ENCODE results near the gene SPDYE4. TPM values are rescaled to one million over a fixed set of nuclear protein-coding genes. Genes with fewer than 3 reads are reported as not detected.

The SPDYE4 gene
- polyA plus RNA-seq, 1 experiment, result not detected

DNA sequence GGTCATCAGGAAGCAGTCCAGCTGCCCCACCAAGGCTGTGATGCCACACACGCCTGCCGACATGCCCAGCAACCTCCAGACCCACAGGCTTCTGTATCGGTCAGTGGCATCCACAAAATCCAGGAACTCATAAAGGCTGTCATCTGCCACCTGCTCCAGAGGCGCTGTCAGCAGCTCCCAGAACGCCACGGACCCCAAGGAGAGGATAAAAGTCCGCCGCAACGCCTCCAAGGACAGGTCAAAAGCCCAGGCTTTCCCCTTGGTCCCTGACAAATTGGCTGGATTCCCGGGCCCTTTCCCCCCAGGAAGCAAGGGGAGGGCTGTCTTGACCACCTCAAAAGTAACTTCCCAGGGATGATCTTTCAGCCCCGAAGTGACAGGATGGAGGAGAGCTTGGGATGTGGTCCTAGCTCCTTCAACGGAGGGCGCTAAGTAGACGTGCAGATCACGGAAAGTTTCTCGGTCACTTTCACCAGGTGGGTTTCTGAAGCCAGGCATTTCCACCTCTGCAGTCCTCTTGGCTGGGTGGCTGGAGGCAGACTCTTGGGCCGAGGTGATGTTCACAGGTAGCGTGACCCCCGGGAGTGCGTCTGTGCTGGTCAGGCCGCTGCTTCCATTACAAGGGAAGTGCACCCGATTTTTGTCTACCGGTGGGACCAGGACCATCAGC, 40.0 kb upstream of the SPDYE4 start:
- TF ChIP-seq, protein P1, sequence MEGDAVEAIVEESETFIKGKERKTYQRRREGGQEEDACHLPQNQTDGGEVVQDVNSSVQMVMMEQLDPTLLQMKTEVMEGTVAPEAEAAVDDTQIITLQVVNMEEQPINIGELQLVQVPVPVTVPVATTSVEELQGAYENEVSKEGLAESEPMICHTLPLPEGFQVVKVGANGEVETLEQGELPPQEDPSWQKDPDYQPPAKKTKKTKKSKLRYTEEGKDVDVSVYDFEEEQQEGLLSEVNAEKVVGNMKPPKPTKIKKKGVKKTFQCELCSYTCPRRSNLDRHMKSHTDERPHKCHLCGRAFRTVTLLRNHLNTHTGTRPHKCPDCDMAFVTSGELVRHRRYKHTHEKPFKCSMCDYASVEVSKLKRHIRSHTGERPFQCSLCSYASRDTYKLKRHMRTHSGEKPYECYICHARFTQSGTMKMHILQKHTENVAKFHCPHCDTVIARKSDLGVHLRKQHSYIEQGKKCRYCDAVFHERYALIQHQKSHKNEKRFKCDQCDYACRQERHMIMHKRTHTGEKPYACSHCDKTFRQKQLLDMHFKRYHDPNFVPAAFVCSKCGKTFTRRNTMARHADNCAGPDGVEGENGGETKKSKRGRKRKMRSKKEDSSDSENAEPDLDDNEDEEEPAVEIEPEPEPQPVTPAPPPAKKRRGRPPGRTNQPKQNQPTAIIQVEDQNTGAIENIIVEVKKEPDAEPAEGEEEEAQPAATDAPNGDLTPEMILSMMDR (IDR thresholded peaks at IDR 0.05; ENCODE audit: low read depth, low read length), result no peak
- Histone ChIP-seq H3K27me3 (ENCODE audit: control insufficient read depth, insufficient read depth, low read length) (peaks cover 21% of the 10 kb centered on the region), H3K9me3 (ENCODE audit: control insufficient read depth, insufficient read depth, low read length) (no peaks in the 10 kb centered on the region), H3K27ac (ENCODE audit: low read depth, low read length) (no peak overlapping the region), H3K4me3 (ENCODE audit: low read depth, low read length) (no peak overlapping the region)
- ChIA-PET CTCF (no interaction called here), POLR2A (no interaction called here)
- DNase-seq (ENCODE audit: low read depth, low spot score), result no peak

DNA sequence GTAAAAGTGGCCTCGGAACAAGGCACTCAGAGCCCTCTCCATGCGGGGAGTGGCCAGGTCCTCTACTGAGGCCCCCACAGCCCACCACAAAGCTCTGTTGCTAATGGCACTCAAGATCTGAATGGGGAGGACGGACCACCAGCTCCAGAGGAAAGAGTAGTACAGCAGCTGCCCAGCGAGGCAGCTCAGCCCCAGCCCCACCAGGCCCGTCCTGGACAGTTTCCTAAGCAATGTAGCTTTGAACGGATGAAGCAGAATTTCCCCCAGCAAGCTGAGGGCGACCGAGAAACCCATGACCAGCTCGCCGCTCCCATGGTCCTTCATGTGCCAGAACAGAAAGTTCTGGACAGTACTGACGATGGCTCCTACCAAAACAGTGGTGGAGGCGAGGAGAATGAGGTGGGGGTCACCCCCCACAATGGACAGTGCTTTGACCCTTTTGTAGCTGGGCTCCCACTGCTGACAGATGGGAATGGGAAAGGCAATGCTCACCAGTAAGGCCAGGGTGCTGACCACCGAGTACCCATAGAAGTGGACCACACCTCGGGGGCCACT, 39.4 kb upstream of the SPDYE4 start:
- peaks cover 21% of the 10 kb centered on the region for H3K27me3 ChIP-seq (ENCODE audit: control insufficient read depth, insufficient read depth, low read length)
- H3K27ac ChIP-seq (ENCODE audit: low read depth, low read length), result no peak overlapping the region
- H3K9me3 ChIP-seq (ENCODE audit: control insufficient read depth, insufficient read depth, low read length), result peaks cover 3% of the 10 kb centered on the region
- H3K4me3 ChIP-seq (ENCODE audit: low read depth, low read length), result no peak overlapping the region
- ChIA-PET POLR2A (no interaction called here), CTCF (no interaction called here)
- TF ChIP-seq, protein P1 (IDR thresholded peaks at IDR 0.05; ENCODE audit: low read depth, low read length), result no peak
- DNase-seq (ENCODE audit: low read depth, low spot score), result no peak

DNA sequence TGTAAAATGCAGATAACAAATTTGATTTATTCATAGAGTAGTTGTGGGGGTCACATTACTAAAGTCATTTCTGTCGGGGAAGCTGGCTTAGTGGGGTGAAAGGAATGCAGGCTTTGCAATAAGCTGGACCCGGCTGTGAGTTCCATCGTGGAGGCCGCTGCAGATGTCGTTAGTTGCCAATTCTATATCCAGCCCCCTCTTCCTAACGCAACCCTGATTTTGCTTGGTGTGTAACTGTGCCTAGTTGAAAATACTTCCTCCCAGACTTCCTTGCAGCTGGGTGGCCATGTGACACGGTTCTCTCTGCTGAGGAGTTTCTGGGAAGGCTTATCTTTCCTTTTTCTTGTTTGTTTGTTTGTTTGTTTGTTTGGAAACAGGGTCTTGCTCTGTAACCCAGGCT, 36.3 kb upstream of the SPDYE4 start:
- DNase-seq (ENCODE audit: low read depth, low spot score), result no peak
- POLR2A ChIA-PET, result no interaction called here

GRCh38 chr17:8793649-8794048, 35.3 kb upstream of the SPDYE4 start:
- Histone ChIP-seq H3K27me3 (ENCODE audit: control insufficient read depth, insufficient read depth, low read length) (peaks cover 17% of the 10 kb centered on the region), H3K9me3 (ENCODE audit: control insufficient read depth, insufficient read depth, low read length) (peaks cover 8% of the 10 kb centered on the region), H3K4me3 (ENCODE audit: low read depth, low read length) (no peak overlapping the region), H3K27ac (ENCODE audit: low read depth, low read length) (no peak overlapping the region)
- TF ChIP-seq, protein P1 (IDR thresholded peaks at IDR 0.05; ENCODE audit: low read depth, low read length), result no peak
- ChIA-PET POLR2A (no interaction called here), CTCF (no interaction called here)
- no peak for DNase-seq (ENCODE audit: low read depth, low spot score)

More for the DNA sequence above, 36.3 kb upstream of the SPDYE4 start:
- CTCF ChIA-PET, result interaction anchor here (0.9 to 1.1 kb wide), 2 partner anchors 9 to 411 kb away, joined by 3 to 5 read pairs; no protein-coding TSS in a partner anchor
- Histone ChIP-seq H3K4me3 (ENCODE audit: low read depth, low read length) (no peak overlapping the region), H3K27me3 (ENCODE audit: control insufficient read depth, insufficient read depth, low read length) (peaks cover 23% of the 10 kb centered on the region), H3K9me3 (ENCODE audit: control insufficient read depth, insufficient read depth, low read length) (peaks cover 8% of the 10 kb centered on the region), H3K27ac (ENCODE audit: low read depth, low read length) (no peak overlapping the region)
- TF ChIP-seq, protein P1 (IDR thresholded peaks at IDR 0.05; ENCODE audit: low read depth, low read length), result no peak

- peaks cover 11% of the 10 kb centered on the region for H3K27me3 ChIP-seq (ENCODE audit: control insufficient read depth, insufficient read depth, low read length)
- no peak for DNase-seq (ENCODE audit: low read depth, low spot score)
- CTCF ChIA-PET, result no interaction called here
- no peak overlapping the region for H3K4me3 ChIP-seq (ENCODE audit: low read depth, low read length)
- TF ChIP-seq, protein P1 (IDR thresholded peaks at IDR 0.05; ENCODE audit: low read depth, low read length), result no peak
- H3K27ac ChIP-seq (ENCODE audit: low read depth, low read length), result no peak overlapping the region
- POLR2A ChIA-PET, result no interaction called here
- peaks cover 8% of the 10 kb centered on the region for H3K9me3 ChIP-seq (ENCODE audit: control insufficient read depth, insufficient read depth, low read length)
These were observed 34.3 kb upstream of the SPDYE4 start for GRCh38 chr17:8792646-8793045.

Measured in AG04450 (cell line).